ENCODE measurements around the gene TNP2.
"Not testable (repeated sequence)": the region's sequence is repeated elsewhere in the genome, so short reads cannot be mapped to it uniquely, and the experiment has no call there.

The TNP2 gene

GRCh38 chr16:11300560-11300892 lies 31.4 kb upstream of the TNP2 start:
- DNase-seq (ENCODE audit: low spot score): no peak

GRCh38 chr16:11299865-11300559 lies 30.9 kb upstream of the TNP2 start:
- DNase-seq (ENCODE audit: low spot score): no peak

GRCh38 chr16:11298950-11299547 lies 29.9 kb upstream of the TNP2 start:
- not testable (repeated sequence) for DNase-seq (ENCODE audit: low spot score)

GRCh38 chr16:11298143-11298900 lies 29.2 kb upstream of the TNP2 start:
- no peak for DNase-seq (ENCODE audit: low spot score)

- DNase-seq (ENCODE audit: low spot score): peak; percentile 40
These were observed 28.5 kb upstream of the TNP2 start for GRCh38 chr16:11297492-11298142.

GRCh38 chr16:11296706-11297491 lies 27.8 kb upstream of the TNP2 start:
- DNase-seq (ENCODE audit: low spot score): no peak

- no peak for DNase-seq (ENCODE audit: low spot score)
These were observed 27.2 kb upstream of the TNP2 start for GRCh38 chr16:11296351-11296705.

GRCh38 chr16:11295672-11296071 lies 26.5 kb upstream of the TNP2 start:
- no peak for DNase-seq (ENCODE audit: low spot score)

- DNase-seq (ENCODE audit: low spot score): no peak
These were observed 23.1 kb upstream of the TNP2 start for GRCh38 chr16:11292076-11292748.

GRCh38 chr16:11291091-11291703 lies 22.1 kb upstream of the TNP2 start:
- DNase-seq (ENCODE audit: low spot score): no peak

- DNase-seq (ENCODE audit: low spot score): no peak
These were observed 21.2 kb upstream of the TNP2 start for GRCh38 chr16:11290102-11290893.

- DNase-seq (ENCODE audit: low spot score): not testable (repeated sequence)
These were observed 20.6 kb upstream of the TNP2 start for GRCh38 chr16:11289696-11290095.

- no peak for DNase-seq (ENCODE audit: low spot score)
These were observed 20.1 kb upstream of the TNP2 start for GRCh38 chr16:11289202-11289601.

GRCh38 chr16:11285842-11286241 lies 16.7 kb upstream of the TNP2 start:
- DNase-seq (ENCODE audit: low spot score): no peak

- no peak for DNase-seq (ENCODE audit: low spot score)
These were observed 14.7 kb upstream of the TNP2 start for GRCh38 chr16:11283820-11284248.

- no peak for DNase-seq (ENCODE audit: low spot score)
These were observed 11.7 kb upstream of the TNP2 start, which contains the start of gene PRM1 for GRCh38 chr16:11280616-11281522. Gene PRM1, minus strand, starts transcription at chr16:11281330. Its CDS starts 92 bp downstream, at chr16:11281238.

GRCh38 chr16:11278681-11279628 lies 9.8 kb upstream of the TNP2 start:
- DNase-seq (ENCODE audit: low spot score): no peak

All from hematopoietic multipotent progenitor cell treated with erythropoietin and hydrocortisone succinate and interleukin-3 and kit ligand, for 15 days (in vitro differentiated cells).